Mesothelial cell of epicardium (in vitro differentiated cells): ENCODE measurements around the gene ABCC9. TPM values are rescaled to one million over a fixed set of nuclear protein-coding genes. Genes with fewer than 3 reads are reported as not detected.

Experiments
- DNase-seq, 2 experiments: peaks; one replicate each; pipeline ENCODE4 v3.0.0; 2021; ENCODE audit warnings: low spot score in 2 of 2; ENCODE audit not compliant: unreplicated experiment in 2 of 2
- H3K27ac Mint-ChIP-seq: 2 replicates; pipeline ENCODE4 v1.8.0; 2021; ENCODE audit warnings: mixed read lengths
- H3K27me3 Mint-ChIP-seq: 2 replicates; pipeline ENCODE4 v1.8.0; 2021; ENCODE audit warnings: low read depth, mixed read lengths
- H3K36me3 Mint-ChIP-seq: 2 replicates; pipeline ENCODE4 v1.8.0; 2021; ENCODE audit warnings: mixed read lengths
- H3K4me1 Mint-ChIP-seq: 2 replicates; pipeline ENCODE4 v1.8.0; 2021; ENCODE audit warnings: mixed read lengths
- H3K4me3 Mint-ChIP-seq: 2 replicates; pipeline ENCODE4 v1.8.0; 2021; ENCODE audit warnings: mild to moderate bottlenecking, moderate library complexity, mixed read lengths
- H3K9me3 Mint-ChIP-seq: 2 replicates; pipeline ENCODE4 v1.8.0; 2021; ENCODE audit warnings: mixed read lengths
- CTCF ChIP-seq: fragments of 200-600 bp; sonication (generic); IDR thresholded peaks from one replicate; pipeline ENCODE4 v1.5.0; 2021; ENCODE audit warnings: antibody characterized with exemption; ENCODE audit not compliant: unreplicated experiment
- total RNA-seq: library from RNA; stranded (reverse); gene quantifications from 3 replicates; pipeline ENCODE4 v1.2.1, GENCODE V29; 2021

Gene ABCC9
- total RNA-seq, 1 donor from 2014 or later, result 1.4 TPM

GRCh38 chr12:21877293-21877982, 63.8 kb downstream of the ABCC9 start:
- Mint-ChIP-seq H3K36me3 (no peaks in the 10 kb centered on the region), H3K9me3 (peaks cover 18% of the 10 kb centered on the region)

GRCh38 chr12:21865846-21866245, 75.4 kb downstream of the ABCC9 start:
- no peaks in the 10 kb centered on the region for H3K27me3 Mint-ChIP-seq
- H3K9me3 Mint-ChIP-seq, result peaks cover 10% of the 10 kb centered on the region
- no peak for TF ChIP-seq CTCF
- DNase-seq, result no peak
- no peak overlapping the region for H3K4me3 Mint-ChIP-seq
- no peak overlapping the region for H3K27ac Mint-ChIP-seq
- H3K4me1 Mint-ChIP-seq, result no peaks in the 10 kb centered on the region
- H3K36me3 Mint-ChIP-seq, result peaks cover 2% of the 10 kb centered on the region

More at GRCh38 chr12:21877293-21877982, 63.8 kb downstream of the ABCC9 start:
- H3K27ac Mint-ChIP-seq, result no peak overlapping the region
- H3K4me1 Mint-ChIP-seq, result no peaks in the 10 kb centered on the region
- no peak for DNase-seq
- peaks cover 10% of the 10 kb centered on the region for H3K27me3 Mint-ChIP-seq
- no peak for TF ChIP-seq CTCF
- no peak overlapping the region for H3K4me3 Mint-ChIP-seq

GRCh38 chr12:21860534-21860933, 80.7 kb downstream of the ABCC9 start:
- Mint-ChIP-seq H3K27ac (no peak overlapping the region), H3K4me3 (no peak overlapping the region), H3K9me3 (no peaks in the 10 kb centered on the region), H3K4me1 (no peaks in the 10 kb centered on the region), H3K27me3 (no peaks in the 10 kb centered on the region), H3K36me3 (no peaks in the 10 kb centered on the region)
- no peak for DNase-seq
- no peak for TF ChIP-seq CTCF

- Mint-ChIP-seq H3K4me3 (no peak overlapping the region), H3K36me3 (no peaks in the 10 kb centered on the region), H3K9me3 (no peaks in the 10 kb centered on the region), H3K27me3 (no peaks in the 10 kb centered on the region), H3K4me1 (no peaks in the 10 kb centered on the region), H3K27ac (no peak overlapping the region)
- no peak for DNase-seq
- TF ChIP-seq CTCF, result no peak
Observed at GRCh38 chr12:21860128-21860527, 81.1 kb downstream of the ABCC9 start.

GRCh38 chr12:21852251-21852650, 89.0 kb downstream of the ABCC9 start:
- DNase-seq, result no peak
- H3K27ac Mint-ChIP-seq, result no peak overlapping the region
- no peaks in the 10 kb centered on the region for H3K36me3 Mint-ChIP-seq

More at GRCh38 chr12:21852251-21852650, 89.0 kb downstream of the ABCC9 start:
- H3K4me3 Mint-ChIP-seq, result no peak overlapping the region
- TF ChIP-seq CTCF, result no peak
- no peaks in the 10 kb centered on the region for H3K9me3 Mint-ChIP-seq
- no peaks in the 10 kb centered on the region for H3K4me1 Mint-ChIP-seq
- H3K27me3 Mint-ChIP-seq, result no peaks in the 10 kb centered on the region
